Cerebellar nuclear complex (tissue), 1 donor: ENCODE data around the gene AGPAT4.

Source experiments
- DNase-seq, 2 experiments: peaks; one replicate each; lab custom pipeline; 2025; lab: John Stamatoyannopoulos, UW

Gene AGPAT4

DNA sequence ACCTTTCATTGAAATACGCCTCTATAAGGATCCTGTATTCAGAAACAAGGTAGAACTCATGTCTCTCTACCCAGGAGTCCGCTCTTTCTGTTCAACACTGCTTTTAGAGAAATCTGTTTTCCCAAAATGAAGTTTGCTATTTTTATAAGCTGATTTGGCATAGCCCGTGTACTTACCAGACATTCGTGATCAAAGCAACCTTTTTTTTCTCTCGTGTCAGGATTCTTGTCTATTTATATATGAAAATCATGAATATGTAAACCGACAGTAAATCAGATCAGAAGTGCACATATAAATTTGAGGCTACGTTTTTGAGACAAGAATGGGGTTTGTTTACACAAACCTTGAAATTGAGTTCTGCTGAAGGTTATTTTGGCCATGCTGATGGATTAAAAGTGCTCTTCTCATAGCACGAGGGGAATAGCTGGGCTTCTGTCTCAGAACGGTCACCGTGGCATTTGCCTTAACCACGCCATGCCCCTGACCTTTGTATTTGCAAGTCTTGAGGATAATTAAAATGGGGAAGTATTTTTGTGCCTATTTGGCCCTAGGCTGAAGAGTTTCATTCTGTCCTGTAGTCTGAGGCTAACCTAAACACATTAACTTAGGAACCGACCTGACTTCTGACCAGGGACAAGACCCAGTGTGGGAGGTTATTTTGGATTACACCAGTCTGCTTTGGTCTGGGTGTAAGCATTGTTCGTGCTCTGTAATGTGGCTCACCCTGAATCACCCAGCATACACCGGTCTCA lies 163.7 kb downstream of the AGPAT4 start:
- no peak for DNase-seq

DNA sequence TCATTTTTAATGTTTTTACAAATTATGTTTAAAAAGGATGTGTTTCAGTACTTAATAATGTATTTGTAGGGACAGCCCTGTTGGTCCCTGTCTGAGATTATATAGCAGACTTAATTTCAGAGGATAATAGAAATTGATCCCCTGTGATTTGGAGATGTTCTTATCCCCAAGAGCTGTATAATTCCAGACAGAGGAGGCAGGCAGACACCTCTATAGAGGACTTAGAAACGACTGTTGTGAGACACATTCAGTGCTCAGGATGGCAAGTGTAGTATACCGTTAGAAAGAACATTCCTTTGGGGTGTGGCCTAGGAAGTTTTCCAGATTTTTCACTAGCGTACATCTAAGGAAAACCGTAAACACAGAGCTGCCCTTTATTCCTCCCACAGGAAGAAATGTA lies 164.5 kb downstream of the AGPAT4 start:
- no peak for DNase-seq

DNA sequence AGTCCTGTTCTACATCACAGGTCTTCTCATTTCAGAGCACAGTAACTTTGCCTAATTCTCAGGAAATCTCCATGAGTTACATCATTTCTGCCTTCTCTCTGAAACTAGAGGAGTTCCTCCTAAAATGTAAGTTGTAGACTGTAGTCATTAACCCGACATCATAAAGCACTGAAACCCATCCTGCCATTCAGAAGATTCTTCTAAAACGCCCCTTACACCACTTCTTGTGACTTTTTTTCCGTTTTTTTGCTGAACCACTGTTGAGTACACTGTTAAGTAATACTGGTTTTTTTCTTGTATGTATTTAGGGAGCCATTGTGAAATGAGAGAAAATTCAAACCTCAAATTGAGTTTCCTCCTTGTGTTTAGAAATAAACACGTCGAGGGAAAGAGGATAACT lies 164.9 kb downstream of the AGPAT4 start:
- no peak for DNase-seq

- DNase-seq = no peak
Measured at GRCh38 chr6:161107779-161108730, 165.8 kb downstream of the AGPAT4 start.

DNA sequence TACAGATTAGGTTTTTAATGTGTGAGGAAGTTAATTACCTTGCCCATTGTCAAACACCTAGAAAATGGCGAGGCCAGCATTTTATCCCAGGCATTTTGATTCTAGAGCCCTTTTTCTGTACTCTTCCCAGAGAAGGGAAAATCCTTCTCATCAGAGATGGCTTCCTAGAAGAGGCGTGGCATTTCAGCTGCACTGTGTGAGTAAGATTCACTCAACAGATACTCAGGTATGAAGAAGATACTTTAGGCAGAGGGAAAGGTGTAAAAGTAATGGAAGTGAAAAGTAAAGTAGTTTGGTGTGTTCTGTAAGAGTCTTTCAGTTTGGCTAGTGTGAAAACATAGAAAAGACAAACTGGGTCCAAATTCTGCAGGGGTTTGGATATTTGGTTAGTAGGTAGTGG lies 168.5 kb downstream of the AGPAT4 start:
- DNase-seq = no peak

DNA sequence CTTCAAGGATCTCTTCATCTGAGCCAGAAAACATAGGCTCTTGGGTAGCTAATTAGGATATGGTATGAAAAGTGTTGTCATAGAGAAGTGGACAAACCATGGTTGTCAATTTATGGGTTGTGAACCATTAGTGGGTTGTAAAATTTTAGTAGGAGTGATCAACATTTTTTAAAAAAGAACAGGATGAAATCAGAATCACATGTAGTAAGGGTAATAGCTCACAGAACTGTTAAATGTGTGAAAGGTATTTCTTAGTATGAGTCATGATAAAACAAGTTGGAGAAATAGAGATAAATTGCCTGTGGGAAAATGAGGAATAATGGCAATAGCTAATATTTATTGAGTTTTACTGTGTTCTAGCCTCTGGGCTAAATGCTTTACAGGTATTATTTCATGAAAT lies 168.9 kb downstream of the AGPAT4 start:
- DNase-seq = no peak

DNA sequence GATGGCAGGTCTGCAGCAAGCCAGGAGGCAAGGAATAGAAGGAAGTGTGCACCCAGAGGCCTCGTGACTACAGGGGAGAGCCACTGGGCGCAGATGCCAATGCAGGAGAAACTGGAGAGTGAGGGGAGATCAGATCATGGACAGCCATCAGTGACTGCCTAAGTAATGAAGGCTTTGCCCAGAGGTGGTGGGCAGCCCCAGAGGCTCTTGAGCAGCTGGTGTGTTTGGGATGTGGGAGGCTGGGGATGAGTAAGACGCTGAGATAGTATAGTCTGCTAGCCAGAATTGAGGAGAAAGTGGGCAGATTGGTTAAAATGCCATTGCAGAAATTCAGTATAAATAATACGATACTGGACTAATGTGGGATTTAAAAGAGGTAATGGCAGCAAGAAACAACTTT lies 170.4 kb downstream of the AGPAT4 start:
- no peak for DNase-seq

DNA sequence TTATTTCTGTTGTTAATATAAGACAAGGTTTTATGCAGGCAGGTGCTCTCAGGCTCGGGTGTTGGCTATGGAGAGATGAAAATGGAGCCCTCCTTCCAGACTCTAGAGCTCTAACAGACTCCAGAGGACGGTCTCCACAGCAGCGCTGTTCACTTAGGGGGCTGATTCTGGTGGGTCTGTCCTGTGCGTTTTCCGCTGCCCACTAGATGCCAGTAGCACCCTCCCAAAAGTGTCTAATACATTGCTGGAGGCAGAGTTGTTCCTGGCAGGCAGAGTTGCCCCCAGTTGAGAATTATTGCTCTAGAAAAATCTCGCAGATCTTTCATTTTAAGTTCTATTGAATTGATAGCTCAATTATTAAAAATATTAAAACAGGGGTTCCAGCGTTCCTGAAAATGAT lies 172.3 kb downstream of the AGPAT4 start:
- DNase-seq = no peak

GRCh38 chr6:161100072-161100471 lies 173.8 kb downstream of the AGPAT4 start:
- no peak for DNase-seq

- DNase-seq = no peak
Measured at GRCh38 chr6:161095916-161096315, 177.9 kb downstream of the AGPAT4 start.

- DNase-seq = no peak
Measured at GRCh38 chr6:161094955-161095354, 178.9 kb downstream of the AGPAT4 start.

DNA sequence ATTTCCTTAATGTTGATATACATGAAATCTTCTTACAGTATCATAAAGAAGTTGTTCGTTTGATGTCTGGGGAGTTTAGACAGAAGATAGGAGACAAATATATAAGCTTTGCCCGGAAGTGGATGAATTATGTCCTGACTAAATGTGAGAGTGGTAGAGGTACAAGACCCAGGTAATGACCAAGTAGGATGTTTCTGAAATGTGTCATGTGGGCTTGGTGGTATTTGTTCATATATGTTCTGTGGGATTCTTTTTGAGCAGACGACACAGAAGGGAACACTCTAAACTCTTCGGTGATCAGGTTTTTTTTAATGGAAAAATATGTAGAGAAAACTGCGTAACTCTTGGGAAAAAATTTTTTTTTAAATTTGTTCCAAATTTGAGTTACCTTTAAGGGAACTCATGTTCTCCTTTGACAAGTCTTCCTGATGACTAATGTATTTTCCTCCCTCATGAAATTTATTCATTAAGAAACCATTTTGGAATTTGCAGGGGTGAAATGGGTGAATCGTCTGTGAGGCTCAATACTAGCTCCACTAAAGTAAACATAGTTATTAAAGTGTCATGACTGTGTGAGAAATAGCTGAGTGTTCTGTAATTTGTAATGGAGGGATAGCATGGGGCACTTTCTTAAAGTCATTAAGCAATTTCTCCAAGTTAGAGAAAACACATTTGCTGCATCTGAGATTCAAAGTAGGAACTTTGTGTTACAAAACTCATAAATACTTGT lies 181.7 kb downstream of the AGPAT4 start:
- DNase-seq = no peak

- DNase-seq = no peak
Measured at GRCh38 chr6:161091151-161091550, 182.7 kb downstream of the AGPAT4 start.

GRCh38 chr6:161088676-161089328 lies 185.1 kb downstream of the AGPAT4 start:
- DNase-seq = no peak

GRCh38 chr6:161085246-161085645 lies 188.6 kb downstream of the AGPAT4 start:
- DNase-seq = no peak

GRCh38 chr6:161082215-161082614 lies 191.6 kb downstream of the AGPAT4 start:
- DNase-seq = no peak

DNA sequence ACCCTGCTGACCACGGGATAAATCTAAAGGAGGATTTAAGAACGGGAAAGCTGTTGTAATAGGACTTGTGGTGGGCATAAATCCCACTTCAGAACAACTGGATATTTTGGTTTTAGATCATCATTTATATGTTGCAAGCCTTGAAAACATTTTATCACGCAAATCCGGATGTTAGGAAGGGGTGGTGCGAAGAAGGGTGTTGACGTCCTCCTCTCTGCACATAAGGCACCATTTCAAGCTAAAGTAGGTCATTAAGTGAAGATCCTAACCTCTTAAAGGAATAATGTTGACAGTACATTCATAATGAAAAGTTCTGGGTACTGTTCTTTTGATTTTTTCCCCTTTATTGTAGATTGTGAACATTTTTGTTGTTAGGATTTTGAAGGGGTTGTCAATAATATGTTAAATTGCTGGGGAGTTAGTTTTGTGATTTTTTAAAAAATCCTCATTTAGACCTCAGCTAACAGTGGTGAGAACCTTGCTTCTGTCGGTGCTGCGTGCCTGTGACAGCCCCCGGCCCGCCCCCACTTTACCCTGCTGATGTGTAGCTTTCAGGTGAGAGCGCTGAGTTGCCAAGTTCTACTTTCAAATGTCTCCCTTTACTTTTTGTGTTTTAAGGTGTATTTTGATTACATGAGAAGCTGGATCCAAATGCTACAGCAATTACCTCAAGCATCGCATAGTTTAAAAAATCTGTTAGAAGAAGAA lies 193.4 kb downstream of the AGPAT4 start:
- DNase-seq = no peak
